ENCODE data around the gene PRKAG3. TPM values are rescaled to one million over a fixed set of nuclear protein-coding genes. Genes with fewer than 3 reads are reported as not detected.

The PRKAG3 gene
- total RNA-seq, 1 donor from 2014 or later = not detected

DNA sequence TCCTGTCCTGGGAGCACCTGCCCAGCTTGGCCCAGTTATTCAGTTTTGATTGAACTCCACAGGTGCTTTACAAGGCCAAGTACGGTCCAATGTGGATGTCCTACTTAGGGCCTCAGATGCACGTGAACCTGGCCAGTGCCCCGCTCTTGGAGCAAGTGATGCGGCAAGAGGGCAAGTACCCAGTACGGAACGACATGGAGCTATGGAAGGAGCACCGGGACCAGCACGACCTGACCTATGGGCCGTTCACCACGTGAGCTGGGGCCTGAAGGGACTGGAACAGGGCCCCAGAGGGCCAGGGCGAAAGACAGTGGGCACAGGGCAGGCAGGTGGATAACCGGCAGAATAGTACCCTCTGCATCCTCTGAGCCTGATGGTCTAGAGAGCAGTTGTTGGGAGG, 22.1 kb downstream of the PRKAG3 start:
- Histone ChIP-seq H3K27me3 (ENCODE audit: control insufficient read depth, insufficient read depth, low read length) (no peaks in the 10 kb centered on the region), H3K4me3 (ENCODE audit: low read depth, low read length) (no peak overlapping the region), H3K36me3 (ENCODE audit: control insufficient read depth, insufficient read depth, low read length) (no peaks in the 10 kb centered on the region)
- TF ChIP-seq, protein P1, sequence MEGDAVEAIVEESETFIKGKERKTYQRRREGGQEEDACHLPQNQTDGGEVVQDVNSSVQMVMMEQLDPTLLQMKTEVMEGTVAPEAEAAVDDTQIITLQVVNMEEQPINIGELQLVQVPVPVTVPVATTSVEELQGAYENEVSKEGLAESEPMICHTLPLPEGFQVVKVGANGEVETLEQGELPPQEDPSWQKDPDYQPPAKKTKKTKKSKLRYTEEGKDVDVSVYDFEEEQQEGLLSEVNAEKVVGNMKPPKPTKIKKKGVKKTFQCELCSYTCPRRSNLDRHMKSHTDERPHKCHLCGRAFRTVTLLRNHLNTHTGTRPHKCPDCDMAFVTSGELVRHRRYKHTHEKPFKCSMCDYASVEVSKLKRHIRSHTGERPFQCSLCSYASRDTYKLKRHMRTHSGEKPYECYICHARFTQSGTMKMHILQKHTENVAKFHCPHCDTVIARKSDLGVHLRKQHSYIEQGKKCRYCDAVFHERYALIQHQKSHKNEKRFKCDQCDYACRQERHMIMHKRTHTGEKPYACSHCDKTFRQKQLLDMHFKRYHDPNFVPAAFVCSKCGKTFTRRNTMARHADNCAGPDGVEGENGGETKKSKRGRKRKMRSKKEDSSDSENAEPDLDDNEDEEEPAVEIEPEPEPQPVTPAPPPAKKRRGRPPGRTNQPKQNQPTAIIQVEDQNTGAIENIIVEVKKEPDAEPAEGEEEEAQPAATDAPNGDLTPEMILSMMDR (IDR thresholded peaks at IDR 0.05; ENCODE audit: insufficient read depth, low read length, poor library complexity, severe bottlenecking) = no peak
- no peak for DNase-seq (ENCODE audit: low read depth)

DNA sequence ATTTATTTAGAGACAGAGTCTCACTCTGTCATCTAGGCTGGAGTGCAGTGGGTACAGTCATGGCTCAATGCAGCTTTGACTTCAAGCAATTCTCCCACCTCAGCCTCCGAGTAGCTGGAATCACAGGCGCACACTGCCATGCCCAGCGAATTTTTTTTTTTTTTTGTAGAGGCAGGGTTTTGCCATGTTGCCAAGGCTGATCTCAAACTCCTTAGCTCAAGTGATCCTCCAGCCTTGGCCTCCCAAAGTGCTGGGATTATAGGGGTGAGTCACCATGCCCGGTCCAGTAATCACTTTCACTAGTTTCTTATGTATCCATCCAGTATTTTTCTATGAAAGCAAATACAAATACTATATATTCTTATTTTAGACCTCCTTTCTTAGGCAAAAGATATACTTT, 24.0 kb downstream of the PRKAG3 start:
- DNase-seq (ENCODE audit: low read depth) = no peak
- Histone ChIP-seq H3K36me3 (ENCODE audit: control insufficient read depth, insufficient read depth, low read length) (no peaks in the 10 kb centered on the region), H3K4me3 (ENCODE audit: low read depth, low read length) (no peak overlapping the region), H3K27me3 (ENCODE audit: control insufficient read depth, insufficient read depth, low read length) (no peaks in the 10 kb centered on the region)
- TF ChIP-seq, protein P1 (IDR thresholded peaks at IDR 0.05; ENCODE audit: insufficient read depth, low read length, poor library complexity, severe bottlenecking) = no peak

DNA sequence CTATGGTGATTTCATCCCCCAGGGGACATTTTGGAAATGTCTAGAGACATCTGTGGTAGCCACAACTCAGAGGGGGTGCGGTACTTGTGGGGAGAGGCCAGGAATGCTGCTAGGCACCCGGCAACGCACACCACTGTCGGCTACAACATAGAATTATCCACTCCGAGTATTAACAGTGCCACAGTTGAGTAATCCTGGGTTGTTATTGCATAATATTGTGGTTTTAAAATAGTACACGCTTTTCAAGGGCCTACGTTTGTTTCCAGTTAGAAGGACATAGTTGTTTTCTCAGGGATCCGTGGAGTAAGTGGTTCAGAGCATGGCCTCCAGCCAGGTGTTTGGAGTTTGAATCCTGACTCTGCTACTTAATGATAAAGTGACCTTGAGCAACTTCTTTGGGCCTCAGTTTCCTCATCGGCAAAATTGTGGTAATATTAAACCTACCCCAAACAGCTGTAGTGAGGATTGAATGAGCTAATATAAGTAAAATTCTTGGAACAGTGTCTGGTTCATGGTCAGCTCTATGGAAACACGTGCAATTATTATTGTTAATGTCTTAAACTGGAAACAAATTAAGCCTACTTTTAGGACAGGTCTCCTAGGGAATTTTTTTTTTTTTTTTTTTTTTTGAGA, 25.1 kb downstream of the PRKAG3 start:
- no peaks in the 10 kb centered on the region for H3K27me3 ChIP-seq (ENCODE audit: control insufficient read depth, insufficient read depth, low read length)
- peak; percentile 86 for DNase-seq (ENCODE audit: low read depth)
- H3K4me3 ChIP-seq (ENCODE audit: low read depth, low read length) = no peak overlapping the region
- no peaks in the 10 kb centered on the region for H3K36me3 ChIP-seq (ENCODE audit: control insufficient read depth, insufficient read depth, low read length)
- TF ChIP-seq, protein P1 (IDR thresholded peaks at IDR 0.05; ENCODE audit: insufficient read depth, low read length, poor library complexity, severe bottlenecking) = no peak

DNA sequence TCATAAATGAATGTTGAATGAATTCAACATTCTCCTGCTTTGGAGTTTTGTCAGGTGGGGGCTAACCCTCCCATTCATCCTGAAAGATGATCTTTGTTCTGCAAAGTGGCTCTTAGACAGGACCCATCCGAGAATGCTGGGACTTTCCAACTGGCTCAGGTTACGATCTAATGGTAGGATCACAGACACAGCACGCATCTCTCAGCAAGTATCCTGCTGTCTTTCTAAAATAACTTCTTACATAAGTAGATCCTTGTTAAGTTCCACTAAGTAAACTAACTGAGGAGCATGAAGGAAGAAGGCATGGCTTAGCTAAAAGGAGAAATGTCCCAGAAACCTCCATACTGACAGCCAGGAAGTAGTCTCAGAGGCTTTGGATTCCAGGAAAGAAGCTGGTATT, 26.0 kb downstream of the PRKAG3 start:
- DNase-seq (ENCODE audit: low read depth) = no peak
- TF ChIP-seq, protein P1 (IDR thresholded peaks at IDR 0.05; ENCODE audit: insufficient read depth, low read length, poor library complexity, severe bottlenecking) = no peak
- no peak overlapping the region for H3K4me3 ChIP-seq (ENCODE audit: low read depth, low read length)
- H3K27me3 ChIP-seq (ENCODE audit: control insufficient read depth, insufficient read depth, low read length) = no peaks in the 10 kb centered on the region
- no peaks in the 10 kb centered on the region for H3K36me3 ChIP-seq (ENCODE audit: control insufficient read depth, insufficient read depth, low read length)

DNA sequence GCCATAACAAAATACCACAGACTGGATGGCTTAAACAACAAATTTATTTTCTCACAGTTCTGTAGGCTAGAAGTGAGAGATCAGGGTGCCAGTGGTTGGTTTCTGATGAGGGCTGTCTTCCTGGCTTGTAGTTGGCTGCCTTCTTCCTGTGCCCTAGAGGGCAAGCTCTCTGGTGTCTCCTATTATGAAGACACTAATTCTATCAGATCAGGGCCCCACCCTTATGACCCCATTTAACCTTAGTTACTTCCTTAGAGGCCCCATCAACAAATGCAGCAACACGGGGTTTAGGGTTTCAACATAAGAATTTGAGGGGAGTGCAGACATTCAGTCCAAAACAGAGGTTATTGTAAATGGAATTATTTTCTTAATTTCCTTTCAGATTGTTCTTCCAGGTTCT, 26.8 kb downstream of the PRKAG3 start:
- no peak for DNase-seq (ENCODE audit: low read depth)

More for the DNA sequence above, 26.8 kb downstream of the PRKAG3 start:
- no peak overlapping the region for H3K4me3 ChIP-seq (ENCODE audit: low read depth, low read length)
- no peaks in the 10 kb centered on the region for H3K27me3 ChIP-seq (ENCODE audit: control insufficient read depth, insufficient read depth, low read length)
- H3K36me3 ChIP-seq (ENCODE audit: control insufficient read depth, insufficient read depth, low read length) = no peaks in the 10 kb centered on the region
- TF ChIP-seq, protein P1 (IDR thresholded peaks at IDR 0.05; ENCODE audit: insufficient read depth, low read length, poor library complexity, severe bottlenecking) = no peak

Measured in kidney epithelial cell (primary cell).